Measurements from ENCODE around the gene MAK. TPM values are rescaled to one million over a fixed set of nuclear protein-coding genes. Genes with fewer than 3 reads are reported as not detected.
A peak's percentile ranks its signal among the peaks of the same experiment; 100 is the strongest.

The MAK gene
- total and polyA plus RNA-seq, 2 experiments from 2014 or later = 0.05 TPM; not detected in 1

DNA sequence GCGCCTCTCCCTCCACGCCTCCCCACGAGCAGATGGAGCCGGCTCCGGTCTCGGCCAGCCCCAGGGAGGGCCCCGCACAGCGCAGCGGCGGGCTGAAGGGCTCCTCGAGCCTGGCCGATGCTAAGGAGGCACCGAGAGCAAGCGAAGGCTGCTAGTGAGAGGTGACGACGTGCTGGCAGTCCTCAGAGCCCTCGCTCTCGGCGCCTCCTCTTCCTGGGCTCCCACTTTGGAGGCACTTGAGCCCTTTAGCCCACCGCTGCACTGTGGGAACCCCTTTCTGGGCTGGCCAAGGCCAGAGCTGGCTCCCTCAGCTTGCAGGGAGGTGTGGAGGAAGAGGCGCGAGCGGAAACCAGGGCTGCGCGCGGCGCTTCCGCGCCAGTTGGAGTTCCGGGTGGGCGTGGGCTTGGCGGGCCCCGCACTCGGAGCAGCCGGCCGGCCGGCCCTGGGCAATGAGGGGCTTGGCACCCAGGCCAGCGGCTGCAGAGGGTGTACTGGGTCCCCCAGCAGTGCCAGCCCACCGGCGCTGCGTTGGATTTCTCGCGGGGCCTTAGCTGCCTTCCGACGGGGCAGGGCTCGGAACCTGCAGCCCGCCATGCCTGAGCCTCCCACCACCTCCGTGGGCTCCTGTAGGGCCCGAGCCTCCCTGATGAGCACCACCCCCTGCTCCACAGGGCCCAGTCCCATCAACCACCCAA lies 117.9 kb downstream of the MAK start:
- H3K27ac ChIP-seq = no peak overlapping the region
- H2AFZ ChIP-seq = no peak overlapping the region
- no peak for DNase-seq (ENCODE audit: low spot score)
- H3K4me2 ChIP-seq = no peak overlapping the region
- H3K9me3 ChIP-seq (ENCODE audit: low read depth) = no peaks in the 10 kb centered on the region
- H4K20me1 ChIP-seq (ENCODE audit: insufficient read depth, poor library complexity, severe bottlenecking) = no peaks in the 10 kb centered on the region
- H3K4me3 ChIP-seq = no peak overlapping the region
- 98% methylated on average over 40 of the region's 49 CpGs for WGBS (ENCODE audit: low lambda C conversion rate, missing lambda C conversion rate)
- peaks cover 21% of the 10 kb centered on the region for H3K4me1 ChIP-seq (ENCODE audit: insufficient read depth)
- TF ChIP-seq EZH2phosphoT487 (IDR thresholded peaks at IDR 0.05; ENCODE audit: low read depth, severe bottlenecking, unreplicated experiment) = no peak
- no peak for TF ChIP-seq EZH2 (IDR thresholded peaks at IDR 0.05; ENCODE audit: borderline replicate concordance)
- TF ChIP-seq, protein P1, sequence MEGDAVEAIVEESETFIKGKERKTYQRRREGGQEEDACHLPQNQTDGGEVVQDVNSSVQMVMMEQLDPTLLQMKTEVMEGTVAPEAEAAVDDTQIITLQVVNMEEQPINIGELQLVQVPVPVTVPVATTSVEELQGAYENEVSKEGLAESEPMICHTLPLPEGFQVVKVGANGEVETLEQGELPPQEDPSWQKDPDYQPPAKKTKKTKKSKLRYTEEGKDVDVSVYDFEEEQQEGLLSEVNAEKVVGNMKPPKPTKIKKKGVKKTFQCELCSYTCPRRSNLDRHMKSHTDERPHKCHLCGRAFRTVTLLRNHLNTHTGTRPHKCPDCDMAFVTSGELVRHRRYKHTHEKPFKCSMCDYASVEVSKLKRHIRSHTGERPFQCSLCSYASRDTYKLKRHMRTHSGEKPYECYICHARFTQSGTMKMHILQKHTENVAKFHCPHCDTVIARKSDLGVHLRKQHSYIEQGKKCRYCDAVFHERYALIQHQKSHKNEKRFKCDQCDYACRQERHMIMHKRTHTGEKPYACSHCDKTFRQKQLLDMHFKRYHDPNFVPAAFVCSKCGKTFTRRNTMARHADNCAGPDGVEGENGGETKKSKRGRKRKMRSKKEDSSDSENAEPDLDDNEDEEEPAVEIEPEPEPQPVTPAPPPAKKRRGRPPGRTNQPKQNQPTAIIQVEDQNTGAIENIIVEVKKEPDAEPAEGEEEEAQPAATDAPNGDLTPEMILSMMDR (IDR thresholded peaks at IDR 0.05; ENCODE audit: poor library complexity) = no peak
- peaks cover 21% of the 10 kb centered on the region for H3K79me2 ChIP-seq
- no peaks in the 10 kb centered on the region for H3K27me3 ChIP-seq
- no peaks in the 10 kb centered on the region for H3K9me2 ChIP-seq (replicated peaks; ENCODE audit: insufficient read depth)
- no peaks in the 10 kb centered on the region for H3K36me3 ChIP-seq (replicated peaks; ENCODE audit: insufficient read depth, low read depth)

DNA sequence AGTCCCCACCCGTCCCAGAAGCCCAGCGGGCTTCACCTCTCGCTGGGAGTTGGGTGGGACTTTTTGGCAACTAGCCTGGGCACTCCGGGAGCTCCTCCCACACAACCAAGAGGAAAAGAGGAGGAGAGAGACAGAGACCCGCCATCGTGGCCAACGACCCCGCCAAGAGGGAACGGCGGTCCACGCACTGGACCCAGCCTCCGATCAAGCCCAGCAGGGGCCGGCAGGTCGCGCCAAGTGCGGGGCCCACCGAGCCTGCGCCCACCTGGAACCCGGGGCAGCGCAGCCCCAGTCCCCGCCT lies 118.4 kb downstream of the MAK start:
- peaks cover 16% of the 10 kb centered on the region for H3K79me2 ChIP-seq
- H2AFZ ChIP-seq = no peak overlapping the region
- H3K27me3 ChIP-seq = no peaks in the 10 kb centered on the region
- H3K9me2 ChIP-seq (replicated peaks; ENCODE audit: insufficient read depth) = no peaks in the 10 kb centered on the region
- H3K9me3 ChIP-seq (ENCODE audit: low read depth) = no peaks in the 10 kb centered on the region
- no peaks in the 10 kb centered on the region for H4K20me1 ChIP-seq (ENCODE audit: insufficient read depth, poor library complexity, severe bottlenecking)
- peak overlapping the region; percentile 80 for H3K27ac ChIP-seq
- 98% methylated on average over 20 of the region's 21 CpGs for WGBS (ENCODE audit: low lambda C conversion rate, missing lambda C conversion rate)
- no peaks in the 10 kb centered on the region for H3K36me3 ChIP-seq (replicated peaks; ENCODE audit: insufficient read depth, low read depth)
- TF ChIP-seq, protein P1 (IDR thresholded peaks at IDR 0.05; ENCODE audit: poor library complexity) = no peak
- TF ChIP-seq EZH2phosphoT487 (IDR thresholded peaks at IDR 0.05; ENCODE audit: low read depth, severe bottlenecking, unreplicated experiment) (no peak), EZH2 (IDR thresholded peaks at IDR 0.05; ENCODE audit: borderline replicate concordance) (no peak)
- DNase-seq (ENCODE audit: low spot score) = no peak
- H3K4me3 ChIP-seq = no peak overlapping the region
- H3K4me1 ChIP-seq (ENCODE audit: insufficient read depth) = peaks cover 21% of the 10 kb centered on the region
- H3K4me2 ChIP-seq = no peak overlapping the region

DNA sequence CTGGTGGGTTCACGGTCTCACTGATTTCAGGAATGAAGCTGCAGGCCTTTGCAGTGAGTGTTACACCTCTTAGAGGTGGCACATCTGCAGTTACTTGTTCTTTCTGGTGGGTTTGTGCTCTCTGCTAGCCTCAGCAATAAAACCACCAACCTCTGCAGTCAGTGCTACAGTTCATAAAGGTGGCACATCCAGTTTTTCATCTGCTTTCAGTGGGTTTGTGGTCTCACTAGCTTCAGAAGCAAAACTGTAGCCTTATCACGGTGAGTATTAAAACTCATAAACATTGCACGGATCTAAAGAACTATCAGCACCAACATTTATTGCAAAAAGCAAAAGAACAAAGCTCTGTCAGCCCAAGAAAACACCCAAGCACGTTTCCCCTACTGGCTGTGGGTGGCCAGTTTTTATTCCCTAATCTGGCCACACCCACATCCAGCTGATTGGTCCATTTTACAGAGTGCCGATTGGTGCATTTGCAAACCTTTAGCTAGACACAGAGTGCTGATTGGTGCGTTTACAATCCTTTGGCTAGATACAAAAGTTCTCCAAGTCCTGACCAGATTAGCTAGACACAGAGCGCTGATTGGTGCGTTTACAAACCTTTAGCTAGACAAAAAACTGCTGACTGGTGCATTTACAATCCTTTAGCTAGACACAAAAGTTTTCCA lies 118.9 kb downstream of the MAK start:
- Histone ChIP-seq H3K9me2 (replicated peaks; ENCODE audit: insufficient read depth) (no peaks in the 10 kb centered on the region), H2AFZ (no peak overlapping the region), H3K9me3 (ENCODE audit: low read depth) (no peaks in the 10 kb centered on the region), H3K4me3 (no peak overlapping the region), H3K4me1 (ENCODE audit: insufficient read depth) (peaks cover 16% of the 10 kb centered on the region), H3K4me2 (no peak overlapping the region), H3K79me2 (peaks cover 11% of the 10 kb centered on the region), H3K27me3 (no peaks in the 10 kb centered on the region), H4K20me1 (ENCODE audit: insufficient read depth, poor library complexity, severe bottlenecking) (no peaks in the 10 kb centered on the region), H3K27ac (peak overlapping the region; percentile 80), H3K36me3 (replicated peaks; ENCODE audit: insufficient read depth, low read depth) (no peaks in the 10 kb centered on the region)
- TF ChIP-seq, protein P1 (IDR thresholded peaks at IDR 0.05; ENCODE audit: poor library complexity) = no peak
- TF ChIP-seq EZH2 (IDR thresholded peaks at IDR 0.05; ENCODE audit: borderline replicate concordance) = no peak
- WGBS (ENCODE audit: low lambda C conversion rate, missing lambda C conversion rate) = 87% methylated on average over 8 of the region's 8 CpGs
- DNase-seq (ENCODE audit: low spot score) = no peak
